IPS DF 6.9 (cell line): Measurements from ENCODE around the gene MTX3.

ENCODE experiments used
- DNase-seq: peaks from one replicate; pipeline ENCODE4 v3.0.0-alpha.2; 2013; ENCODE audit warnings: low read depth, low spot score
- H3K27ac ChIP-seq: one replicate; pipeline ENCODE4 v1.5.1; 2013; ENCODE audit warnings: low read length, control low read depth
- H3K27me3 ChIP-seq: 2 replicates; pipeline ENCODE4 v1.6.1; 2013; ENCODE audit warnings: mild to moderate bottlenecking, low read length; ENCODE audit not compliant: control insufficient read depth, insufficient read depth
- H3K36me3 ChIP-seq: 2 replicates; pipeline ENCODE4 v1.6.1; 2013; ENCODE audit warnings: low read length; ENCODE audit not compliant: control insufficient read depth, insufficient read depth
- H3K4me1 ChIP-seq: 2 replicates; pipeline ENCODE4 v1.6.1; 2013; ENCODE audit warnings: low read length; ENCODE audit not compliant: control insufficient read depth, insufficient read depth
- H3K4me3 ChIP-seq: 2 replicates; pipeline ENCODE4 v1.5.1; 2013; ENCODE audit warnings: mild to moderate bottlenecking, low read length
- H3K9me3 ChIP-seq: 2 replicates; pipeline ENCODE4 v1.6.1; 2013; ENCODE audit warnings: low read length, inconsistent platforms; ENCODE audit not compliant: control insufficient read depth, insufficient read depth
- WGBS: extraction: QIAGEN DNeasy Blood & Tissue Kit; methylation state at CpG from one replicate; pipeline ENCODE4 v1.1.7; 2013; ENCODE audit warnings: mixed read lengths, missing lambda C conversion rate; ENCODE audit not compliant: insufficient read length, insufficient coverage; 5-methylcytosine and 5-hydroxymethylcytosine counted together

Gene MTX3, protein sequence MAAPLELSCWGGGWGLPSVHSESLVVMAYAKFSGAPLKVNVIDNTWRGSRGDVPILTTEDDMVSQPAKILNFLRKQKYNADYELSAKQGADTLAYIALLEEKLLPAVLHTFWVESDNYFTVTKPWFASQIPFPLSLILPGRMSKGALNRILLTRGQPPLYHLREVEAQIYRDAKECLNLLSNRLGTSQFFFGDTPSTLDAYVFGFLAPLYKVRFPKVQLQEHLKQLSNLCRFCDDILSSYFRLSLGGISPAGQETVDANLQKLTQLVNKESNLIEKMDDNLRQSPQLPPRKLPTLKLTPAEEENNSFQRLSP

GRCh38 chr5:79990598-79991507 is at the start of gene MTX3:
Gene MTX3, minus strand, starts transcription at chr5:79991262. Its CDS starts 24 bp downstream, at chr5:79991238.
- peaks cover 3% of the 10 kb centered on the region; the same call in 1 of the 2 replicates for H3K36me3 ChIP-seq
- H3K9me3 ChIP-seq = no peaks in the 10 kb centered on the region
- peaks cover 1% of the 10 kb centered on the region; the same call in 1 of the 2 replicates for H3K4me1 ChIP-seq
- H3K4me3 ChIP-seq = peak within 1 kb of the TSS; percentile 87
- H3K27ac ChIP-seq = no peak within 1 kb of the TSS
- DNase-seq = peak; percentile 81
- H3K27me3 ChIP-seq = no peaks in the 10 kb centered on the region
- no CpG with 5 or more reads among the region's 50 CpGs for WGBS

DNA sequence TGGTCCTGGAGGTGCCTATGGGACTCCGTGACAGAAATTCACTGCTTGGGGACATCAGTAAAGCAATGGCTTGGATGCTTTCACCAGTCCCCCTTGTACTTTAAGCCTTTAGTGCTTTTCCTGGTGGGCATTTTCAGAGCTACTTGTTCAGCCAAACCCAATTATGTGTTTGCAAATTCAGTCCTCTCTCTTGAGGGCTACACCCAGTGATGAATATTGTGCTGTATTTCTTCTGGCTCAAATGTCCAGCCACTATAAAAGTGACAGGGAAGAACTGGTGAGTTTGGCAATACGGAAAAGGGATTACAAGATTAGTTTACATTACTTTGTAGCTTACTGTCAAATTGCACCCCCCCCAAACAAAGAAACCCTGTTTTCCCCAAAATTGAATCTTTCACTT is 48.6 kb upstream of the MTX3 start:
- DNase-seq = no peak
- H3K36me3 ChIP-seq = no peaks in the 10 kb centered on the region
- no CpG with 5 or more reads among the region's 2 CpGs for WGBS
- no peaks in the 10 kb centered on the region; the same call in 1 of the 2 replicates for H3K27me3 ChIP-seq
- no peak overlapping the region for H3K27ac ChIP-seq
- H3K4me3 ChIP-seq = no peak overlapping the region
- no peaks in the 10 kb centered on the region for H3K9me3 ChIP-seq
- H3K4me1 ChIP-seq = no peaks in the 10 kb centered on the region

DNA sequence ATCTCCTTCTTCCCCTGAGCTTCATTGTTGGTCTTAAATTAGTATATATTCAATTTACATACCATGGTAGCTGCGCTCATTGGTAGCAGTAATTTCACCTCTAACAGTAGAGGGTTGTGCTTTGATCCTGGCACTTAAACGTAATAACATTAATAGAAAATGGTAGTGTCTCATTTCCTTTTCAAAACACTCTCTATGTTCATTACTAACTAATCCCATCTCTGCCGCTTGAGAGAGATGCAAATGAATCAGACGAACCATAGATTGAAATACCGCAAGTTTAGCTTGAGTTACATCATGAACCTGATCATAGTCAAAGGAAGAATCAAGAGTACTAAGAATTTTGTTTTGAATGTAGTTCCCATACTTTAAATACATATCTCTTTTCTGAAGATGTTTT is 46.3 kb upstream of the MTX3 start:
- H3K4me1 ChIP-seq = no peaks in the 10 kb centered on the region
- no peak overlapping the region for H3K4me3 ChIP-seq
- no peak overlapping the region for H3K27ac ChIP-seq
- no CpG with 5 or more reads among the region's 5 CpGs for WGBS
- H3K9me3 ChIP-seq = no peaks in the 10 kb centered on the region
- H3K27me3 ChIP-seq = peaks cover 6% of the 10 kb centered on the region; the same call in 1 of the 2 replicates
- no peak for DNase-seq
- H3K36me3 ChIP-seq = no peaks in the 10 kb centered on the region

DNA sequence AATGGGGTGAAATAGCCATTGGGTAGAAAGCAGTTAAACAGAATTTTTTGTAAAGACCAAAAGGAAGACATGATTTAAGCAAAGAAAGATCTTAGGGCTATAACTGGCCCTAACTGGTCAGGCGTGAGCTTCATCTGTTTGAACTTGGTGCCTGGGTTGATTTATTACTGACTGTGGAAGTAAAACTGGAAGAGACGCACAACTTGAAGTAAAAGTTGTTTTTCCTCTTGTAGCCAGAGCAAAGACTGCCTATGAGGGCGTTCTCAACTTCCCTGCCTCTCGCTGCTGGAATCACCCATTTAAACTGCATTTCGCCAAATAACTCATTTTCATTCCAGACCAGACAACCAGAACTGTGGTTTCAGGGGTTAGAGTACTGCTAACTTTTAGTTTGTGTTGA is 45.6 kb upstream of the MTX3 start:
- Histone ChIP-seq H3K9me3 (no peaks in the 10 kb centered on the region), H3K4me1 (no peaks in the 10 kb centered on the region), H3K27ac (no peak overlapping the region), H3K27me3 (peaks cover 6% of the 10 kb centered on the region; the same call in 1 of the 2 replicates), H3K36me3 (no peaks in the 10 kb centered on the region), H3K4me3 (no peak overlapping the region)
- no peak for DNase-seq
- WGBS = no CpG with 5 or more reads among the region's 5 CpGs

DNA sequence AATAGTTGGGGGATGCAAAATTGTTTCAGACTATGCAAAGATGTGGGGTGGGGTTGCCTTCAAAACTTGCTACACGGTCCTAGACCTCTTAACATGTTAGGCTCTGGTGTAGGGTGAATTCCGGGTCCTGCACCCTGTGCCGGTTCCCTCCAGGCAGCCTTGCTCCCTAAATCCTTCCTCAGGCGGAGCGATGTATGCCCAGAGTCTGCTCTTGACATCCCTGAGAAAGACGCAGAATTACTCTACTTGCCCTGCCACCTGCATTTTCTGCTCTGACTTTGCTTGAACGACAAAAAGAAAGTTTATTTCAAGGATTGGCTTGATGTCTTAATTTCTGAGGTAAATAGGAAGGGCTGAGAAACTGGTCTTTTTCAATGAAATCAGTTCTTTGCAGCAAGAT is 44.8 kb upstream of the MTX3 start:
- DNase-seq = no peak
- Histone ChIP-seq H3K27me3 (peaks cover 6% of the 10 kb centered on the region; the same call in 1 of the 2 replicates), H3K27ac (no peak overlapping the region), H3K4me3 (peak overlapping the region; percentile 84; the same call in 1 of the 2 replicates), H3K36me3 (no peaks in the 10 kb centered on the region), H3K4me1 (no peaks in the 10 kb centered on the region), H3K9me3 (no peaks in the 10 kb centered on the region)
- WGBS = no CpG with 5 or more reads among the region's 7 CpGs

DNA sequence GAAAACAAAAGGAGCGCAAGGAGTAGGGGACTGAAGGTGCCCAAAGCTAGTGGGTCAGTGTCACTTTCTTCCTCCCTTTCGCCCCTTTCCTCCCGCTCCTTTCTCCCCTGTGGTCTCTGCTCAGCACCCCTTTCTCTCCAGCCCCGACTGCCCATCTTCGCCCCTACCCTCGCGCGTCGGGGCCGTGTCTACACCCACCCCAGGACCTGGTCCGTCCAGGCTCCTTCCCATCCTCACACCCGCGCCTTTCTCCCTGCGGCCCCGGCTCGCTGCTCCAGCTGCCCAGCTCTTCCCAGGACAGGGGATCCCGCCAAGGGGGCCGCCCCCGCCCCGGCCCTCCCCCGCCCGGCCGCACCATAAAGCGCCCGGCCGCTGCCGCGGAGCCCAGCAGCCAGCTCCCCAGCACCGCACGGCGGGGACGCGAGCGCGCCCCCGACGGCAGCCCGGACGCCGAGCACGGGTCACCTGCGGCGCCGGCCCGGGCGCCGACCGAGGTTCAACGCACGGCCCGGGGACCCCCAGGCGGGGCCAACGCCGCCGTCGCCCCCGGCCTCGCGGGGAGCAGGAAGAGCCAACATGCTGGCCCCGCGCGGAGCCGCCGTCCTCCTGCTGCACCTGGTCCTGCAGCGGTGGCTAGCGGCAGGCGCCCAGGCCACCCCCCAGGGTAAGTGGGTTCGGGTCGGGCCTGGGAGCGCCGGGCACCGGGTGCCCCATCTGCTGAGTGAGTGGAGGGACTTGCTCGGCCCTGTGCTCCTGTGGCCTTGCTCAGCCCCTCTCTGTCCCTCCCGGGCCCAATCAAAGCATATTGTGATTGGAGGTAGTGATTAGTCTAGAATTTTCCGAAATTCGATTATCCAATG is 44.1 kb upstream of the MTX3 start, which contains the start of gene THBS4:
Gene THBS4 (plus strand): TSS at position 387 of the 860 bp plus-strand sequence. CDS start 190 bp downstream, at position 577.
- H3K36me3 ChIP-seq = no peaks in the 10 kb centered on the region
- no CpG with 5 or more reads among the region's 76 CpGs for WGBS
- H3K9me3 ChIP-seq = no peaks in the 10 kb centered on the region
- no peak for DNase-seq
- no peaks in the 10 kb centered on the region for H3K4me1 ChIP-seq
- H3K27me3 ChIP-seq = peaks cover 6% of the 10 kb centered on the region; the same call in 1 of the 2 replicates
- no peak within 1 kb of the TSS for H3K27ac ChIP-seq
- H3K4me3 ChIP-seq = peak within 1 kb of the TSS; percentile 84

- DNase-seq = no peak
- Histone ChIP-seq H3K36me3 (no peaks in the 10 kb centered on the region), H3K9me3 (no peaks in the 10 kb centered on the region), H3K27me3 (peaks cover 6% of the 10 kb centered on the region; the same call in 1 of the 2 replicates), H3K4me3 (peak overlapping the region; percentile 84; the same call in 1 of the 2 replicates), H3K4me1 (no peaks in the 10 kb centered on the region), H3K27ac (no peak overlapping the region)
- WGBS = no CpG with 5 or more reads among the region's 8 CpGs
Measured at GRCh38 chr5:80034559-80034958, 43.5 kb upstream of the MTX3 start.

DNA sequence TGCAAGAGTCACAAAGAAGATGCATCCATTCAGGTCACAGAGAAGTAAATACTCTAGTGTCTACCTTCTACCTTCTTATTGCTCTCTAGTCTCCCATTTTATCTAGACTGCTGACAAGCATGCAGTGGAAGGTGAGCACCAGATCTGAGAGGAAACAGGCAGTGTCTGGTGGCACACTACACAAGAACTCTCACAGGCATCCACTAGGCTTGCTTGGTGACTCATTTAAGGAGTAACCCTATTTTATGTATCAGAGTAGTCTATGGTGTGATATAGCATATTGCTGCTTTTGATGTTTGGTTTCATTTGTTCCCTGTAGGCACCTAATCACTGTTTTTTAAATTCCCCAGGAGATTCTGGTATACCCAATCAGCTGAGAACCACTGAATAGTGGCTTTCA is 42.5 kb upstream of the MTX3 start:
- no peak for DNase-seq
- Histone ChIP-seq H3K27me3 (peaks cover 6% of the 10 kb centered on the region; the same call in 1 of the 2 replicates), H3K27ac (no peak overlapping the region), H3K36me3 (no peaks in the 10 kb centered on the region), H3K9me3 (no peaks in the 10 kb centered on the region), H3K4me3 (no peak overlapping the region), H3K4me1 (no peaks in the 10 kb centered on the region)

GRCh38 chr5:80031109-80031508 is 40.0 kb upstream of the MTX3 start:
- DNase-seq = no peak
- Histone ChIP-seq H3K36me3 (no peaks in the 10 kb centered on the region), H3K9me3 (no peaks in the 10 kb centered on the region), H3K27me3 (peaks cover 6% of the 10 kb centered on the region; the same call in 1 of the 2 replicates), H3K27ac (no peak overlapping the region), H3K4me3 (no peak overlapping the region), H3K4me1 (no peaks in the 10 kb centered on the region)
- no CpG with 5 or more reads among the region's 1 CpG for WGBS

GRCh38 chr5:80026841-80027240 is 35.8 kb upstream of the MTX3 start:
- no peaks in the 10 kb centered on the region for H3K27me3 ChIP-seq
- no peak overlapping the region for H3K27ac ChIP-seq
- H3K4me1 ChIP-seq = no peaks in the 10 kb centered on the region
- DNase-seq = no peak
- no peaks in the 10 kb centered on the region for H3K36me3 ChIP-seq
- H3K4me3 ChIP-seq = no peak overlapping the region
- H3K9me3 ChIP-seq = no peaks in the 10 kb centered on the region
